ENCODE measurements around the gene CDH5.

CDH5 gene

GRCh38 chr16:66420396-66420795, 53.9 kb downstream of the CDH5 start:
- DNase-seq: no peak

- DNase-seq: no peak
These were observed 55.4 kb downstream of the CDH5 start for GRCh38 chr16:66421891-66422290.

GRCh38 chr16:66422366-66422765, 55.9 kb downstream of the CDH5 start:
- no peak for DNase-seq

GRCh38 chr16:66423177-66423576, 56.7 kb downstream of the CDH5 start:
- no peak for DNase-seq

GRCh38 chr16:66425651-66426050, 59.2 kb downstream of the CDH5 start:
- no peak for DNase-seq

- DNase-seq: no peak
These were observed 59.9 kb downstream of the CDH5 start for GRCh38 chr16:66426112-66427035.

GRCh38 chr16:66427036-66427860, 60.8 kb downstream of the CDH5 start, which contains the start of gene BEAN1:
BEAN1 (plus strand) TSS chr16:66427295; CDS start chr16:66437677, 10,382 bp downstream.
- no peak for DNase-seq

GRCh38 chr16:66427871-66428681, 61.6 kb downstream of the CDH5 start:
- DNase-seq: no peak

- DNase-seq: no peak
These were observed 62.3 kb downstream of the CDH5 start for GRCh38 chr16:66428682-66429251.

- DNase-seq: no peak
These were observed 62.9 kb downstream of the CDH5 start for GRCh38 chr16:66429290-66429962.

- DNase-seq: no peak
These were observed 63.7 kb downstream of the CDH5 start for GRCh38 chr16:66430214-66430613.

- no peak for DNase-seq
These were observed 65.3 kb downstream of the CDH5 start for GRCh38 chr16:66431760-66432159.

GRCh38 chr16:66432429-66432828, 65.9 kb downstream of the CDH5 start:
- no peak for DNase-seq

GRCh38 chr16:66434619-66435430, 68.3 kb downstream of the CDH5 start:
- no peak for DNase-seq

GRCh38 chr16:66435896-66436295, 69.4 kb downstream of the CDH5 start:
- no peak for DNase-seq

GRCh38 chr16:66437391-66437945, 71.0 kb downstream of the CDH5 start:
- no peak for DNase-seq

GRCh38 chr16:66438536-66438935, 72.0 kb downstream of the CDH5 start:
- DNase-seq: no peak

GRCh38 chr16:66439051-66439730, 72.7 kb downstream of the CDH5 start:
- DNase-seq: no peak

GRCh38 chr16:66440271-66440802, 73.8 kb downstream of the CDH5 start:
- DNase-seq: no peak

- DNase-seq: no peak
These were observed 74.5 kb downstream of the CDH5 start for GRCh38 chr16:66440970-66441369.
